ENCODE measurements around the gene UBAP2. TPM values are rescaled to one million over a fixed set of nuclear protein-coding genes. Genes with fewer than 3 reads are reported as not detected.

UBAP2 gene, protein sequence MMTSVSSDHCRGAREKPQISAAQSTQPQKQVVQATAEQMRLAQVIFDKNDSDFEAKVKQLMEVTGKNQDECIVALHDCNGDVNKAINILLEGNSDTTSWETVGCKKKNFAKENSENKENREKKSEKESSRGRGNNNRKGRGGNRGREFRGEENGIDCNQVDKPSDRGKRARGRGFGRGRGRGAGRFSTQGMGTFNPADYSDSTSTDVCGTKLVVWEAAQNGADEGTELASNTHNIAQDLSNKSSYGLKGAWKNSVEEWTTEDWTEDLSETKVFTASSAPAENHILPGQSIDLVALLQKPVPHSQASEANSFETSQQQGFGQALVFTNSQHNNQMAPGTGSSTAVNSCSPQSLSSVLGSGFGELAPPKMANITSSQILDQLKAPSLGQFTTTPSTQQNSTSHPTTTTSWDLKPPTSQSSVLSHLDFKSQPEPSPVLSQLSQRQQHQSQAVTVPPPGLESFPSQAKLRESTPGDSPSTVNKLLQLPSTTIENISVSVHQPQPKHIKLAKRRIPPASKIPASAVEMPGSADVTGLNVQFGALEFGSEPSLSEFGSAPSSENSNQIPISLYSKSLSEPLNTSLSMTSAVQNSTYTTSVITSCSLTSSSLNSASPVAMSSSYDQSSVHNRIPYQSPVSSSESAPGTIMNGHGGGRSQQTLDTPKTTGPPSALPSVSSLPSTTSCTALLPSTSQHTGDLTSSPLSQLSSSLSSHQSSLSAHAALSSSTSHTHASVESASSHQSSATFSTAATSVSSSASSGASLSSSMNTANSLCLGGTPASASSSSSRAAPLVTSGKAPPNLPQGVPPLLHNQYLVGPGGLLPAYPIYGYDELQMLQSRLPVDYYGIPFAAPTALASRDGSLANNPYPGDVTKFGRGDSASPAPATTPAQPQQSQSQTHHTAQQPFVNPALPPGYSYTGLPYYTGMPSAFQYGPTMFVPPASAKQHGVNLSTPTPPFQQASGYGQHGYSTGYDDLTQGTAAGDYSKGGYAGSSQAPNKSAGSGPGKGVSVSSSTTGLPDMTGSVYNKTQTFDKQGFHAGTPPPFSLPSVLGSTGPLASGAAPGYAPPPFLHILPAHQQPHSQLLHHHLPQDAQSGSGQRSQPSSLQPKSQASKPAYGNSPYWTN
- polyA plus RNA-seq (2012; ENCODE audit: insufficient read depth, insufficient read length), result 49.2 TPM

DNA sequence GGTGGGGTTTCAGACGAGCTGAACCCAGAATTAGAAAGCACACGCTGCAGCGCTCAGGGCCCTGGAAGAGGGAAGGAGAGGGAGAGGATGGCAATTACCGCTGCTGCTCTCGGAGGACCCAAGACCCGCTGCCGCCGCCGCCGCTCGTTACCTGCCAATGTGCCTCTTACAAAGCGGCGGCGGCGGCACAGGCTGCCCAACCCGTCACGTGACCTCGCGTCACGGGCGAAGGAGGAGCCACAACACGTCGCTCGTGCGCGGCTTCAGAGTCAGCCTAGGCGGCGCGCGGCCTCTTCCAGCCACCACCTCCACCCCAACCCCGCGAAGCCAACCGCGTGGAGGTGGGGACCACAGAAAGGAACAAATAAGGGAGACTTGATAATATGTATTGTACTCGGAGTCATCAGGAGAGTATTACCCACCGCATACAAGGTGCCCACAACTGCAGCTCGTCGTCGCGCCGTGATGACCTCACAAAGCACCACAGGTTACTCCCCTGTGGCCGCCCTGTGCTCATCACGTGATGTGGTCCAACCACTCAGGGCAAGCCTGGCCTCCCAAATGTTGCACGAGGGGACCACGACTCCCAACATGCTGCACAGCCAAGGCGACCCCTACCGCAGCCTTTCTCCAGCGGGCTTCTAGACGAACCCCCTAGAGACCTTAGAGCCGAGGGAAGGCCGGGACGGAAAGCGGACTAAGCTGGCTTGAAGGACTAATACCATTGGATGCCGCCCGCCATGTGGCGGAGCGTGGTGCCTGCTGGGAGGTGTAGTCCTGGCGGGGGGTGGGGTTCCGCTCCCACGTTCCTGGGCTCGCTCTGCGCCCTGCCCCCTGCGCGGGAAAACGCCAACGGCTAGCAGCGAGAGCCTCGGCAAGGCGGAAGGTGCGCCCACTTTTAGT lies at the start of gene UBAP2:
UBAP2 (minus strand) TSS at position 161 of the 903 bp plus-strand sequence. CDS start 31,739 bp downstream, outside the sequence.
- H3K4me3 ChIP-seq (ENCODE audit: low read length), result peak within 1 kb of the TSS; percentile 72
- DNase-seq (ENCODE audit: low read depth, low spot score), result peak; percentile 97

DNA sequence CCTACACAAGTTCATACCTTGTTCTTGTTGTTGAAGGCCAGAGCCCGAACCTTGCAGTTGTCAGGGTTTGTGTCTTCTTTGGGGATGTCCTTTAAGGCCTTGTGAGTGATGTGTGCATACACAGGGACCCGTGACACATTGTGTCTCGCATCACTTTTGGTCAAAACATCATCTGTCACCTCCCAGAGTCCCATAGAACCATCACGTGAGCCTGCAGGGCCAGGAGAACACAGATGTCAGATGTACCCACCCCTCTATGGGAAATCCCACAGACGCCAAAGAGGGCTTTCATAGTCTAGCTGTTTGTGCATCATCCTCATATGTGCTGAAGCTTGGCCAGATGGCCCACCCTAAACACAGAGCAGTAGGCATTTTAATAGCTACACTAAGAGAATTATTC lies 49.6 kb upstream of the UBAP2 start:
- no peak overlapping the region for H3K4me3 ChIP-seq (ENCODE audit: low read length)
- DNase-seq (ENCODE audit: low read depth, low spot score), result no peak

DNA sequence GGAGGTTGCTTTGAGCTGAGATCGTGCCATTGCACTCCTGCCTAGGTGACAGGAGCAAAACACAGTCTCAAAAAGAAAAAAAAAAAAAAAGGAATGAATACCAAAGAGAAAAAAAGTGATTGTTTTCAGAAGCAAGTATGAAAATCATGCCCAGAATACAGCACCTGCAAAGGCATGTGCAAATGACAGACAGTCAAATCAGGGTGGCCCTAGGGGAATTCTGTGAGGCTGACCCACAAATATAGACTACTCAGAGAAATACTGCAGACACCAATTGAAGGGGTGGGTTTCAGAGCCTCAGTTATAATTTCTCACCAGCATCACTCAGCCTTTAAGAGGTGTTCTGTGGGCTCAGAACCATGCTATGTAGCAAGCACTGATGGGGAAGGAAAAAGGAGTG lies 49.2 kb upstream of the UBAP2 start:
- DNase-seq (ENCODE audit: low read depth, low spot score), result no peak
- no peak overlapping the region for H3K4me3 ChIP-seq (ENCODE audit: low read length)

DNA sequence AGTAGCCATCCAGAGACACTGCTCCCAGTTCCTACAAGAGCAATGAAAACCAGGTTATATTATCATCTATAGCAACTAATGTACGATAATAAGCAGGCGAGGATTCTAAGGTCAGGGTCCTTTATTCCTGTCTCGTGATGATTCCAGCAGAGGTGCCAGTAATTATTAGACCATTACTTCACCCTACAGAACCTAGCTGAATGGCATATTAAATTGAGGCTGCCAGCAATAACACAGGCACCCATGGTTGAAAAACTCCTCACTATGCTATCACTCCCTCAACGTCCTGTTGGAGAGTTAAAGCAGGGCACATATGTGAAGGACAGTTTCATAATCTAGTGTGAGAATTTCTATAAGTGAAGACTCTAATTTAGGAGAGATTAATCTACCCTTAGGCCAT lies 48.1 kb upstream of the UBAP2 start:
- H3K4me3 ChIP-seq (ENCODE audit: low read length), result no peak overlapping the region
- DNase-seq (ENCODE audit: low read depth, low spot score), result no peak

DNA sequence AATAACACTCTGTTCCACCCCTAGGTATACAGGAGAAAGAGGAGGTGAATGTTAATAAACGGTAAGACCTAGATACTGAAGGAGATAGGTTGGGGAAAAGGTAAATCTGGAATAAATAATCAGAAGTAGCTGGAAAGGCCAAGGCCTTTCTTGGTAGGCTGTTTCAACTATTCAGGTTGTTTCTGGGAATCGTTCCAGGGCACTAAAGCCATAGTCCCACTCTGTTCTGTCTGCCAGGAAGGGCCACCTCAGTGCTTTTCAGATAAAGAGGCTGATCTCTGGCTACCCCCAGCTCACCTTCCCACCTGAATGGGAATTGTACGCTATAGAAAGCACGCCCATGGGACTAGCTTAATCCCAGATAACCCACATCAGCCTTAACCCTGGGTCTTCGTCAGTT lies 44.9 kb upstream of the UBAP2 start:
- no peak for DNase-seq (ENCODE audit: low read depth, low spot score)
- H3K4me3 ChIP-seq (ENCODE audit: low read length), result no peak overlapping the region

DNA sequence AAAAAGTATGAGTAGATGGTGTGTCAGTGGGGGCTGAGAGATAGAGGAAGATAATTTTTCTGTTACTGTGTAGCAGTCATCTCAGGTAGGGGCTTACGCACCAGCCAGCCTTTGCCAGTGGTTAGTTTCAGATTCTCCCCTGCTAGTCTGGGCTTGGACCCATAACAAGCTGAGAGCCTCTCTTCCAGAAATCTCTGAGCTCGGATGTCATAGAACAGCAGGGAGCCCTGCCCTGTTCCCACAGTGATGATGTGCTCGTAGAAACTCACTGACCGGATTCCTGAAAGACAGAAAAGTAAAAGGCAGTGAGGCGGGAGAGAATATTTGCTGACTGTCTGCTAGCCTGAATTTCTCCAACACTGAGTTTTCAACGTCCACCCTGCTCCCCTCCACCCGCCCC lies 40.6 kb upstream of the UBAP2 start:
- no peak overlapping the region for H3K4me3 ChIP-seq (ENCODE audit: low read length)
- no peak for DNase-seq (ENCODE audit: low read depth, low spot score)

DNA sequence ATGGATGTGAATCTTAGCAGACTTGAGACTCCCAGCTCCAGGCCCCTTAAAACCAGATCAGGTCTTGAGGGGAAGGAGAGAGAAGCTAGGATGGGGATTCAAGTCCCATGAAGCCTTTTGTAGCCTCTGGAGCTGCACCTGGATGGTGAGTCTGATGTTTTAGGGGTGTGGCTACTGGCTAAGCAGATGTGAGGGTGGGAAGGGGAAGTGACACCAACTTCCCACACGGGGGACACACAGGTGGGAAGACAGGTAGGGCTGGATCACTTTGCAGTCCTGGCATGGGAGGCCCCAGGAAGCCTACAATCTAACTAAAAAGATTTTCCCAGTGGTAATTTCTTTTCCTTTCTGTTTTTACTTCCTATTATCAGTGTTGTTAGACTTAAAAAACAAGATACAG lies 38.7 kb upstream of the UBAP2 start:
- no peak overlapping the region for H3K4me3 ChIP-seq (ENCODE audit: low read length)
- DNase-seq (ENCODE audit: low read depth, low spot score), result no peak

DNA sequence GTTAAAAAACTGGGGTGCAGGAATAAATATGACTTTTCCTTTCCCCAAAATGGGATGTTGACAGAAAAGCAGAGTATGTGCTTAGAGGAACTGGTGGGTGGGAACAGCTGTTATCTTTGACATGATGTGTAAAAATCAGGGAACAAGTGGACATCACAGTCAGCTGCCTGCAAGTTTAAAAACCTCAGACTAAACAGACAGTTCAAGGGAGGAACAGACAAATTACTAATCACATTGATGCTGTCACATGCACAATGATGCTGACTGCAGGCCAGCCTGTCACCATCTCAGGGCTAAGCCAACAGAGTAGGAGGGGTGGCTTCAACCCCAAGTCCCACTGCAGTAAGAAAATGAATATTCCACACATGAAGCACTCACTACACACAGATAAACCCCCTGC lies 38.2 kb upstream of the UBAP2 start:
- no peak for DNase-seq (ENCODE audit: low read depth, low spot score)
- H3K4me3 ChIP-seq (ENCODE audit: low read length), result no peak overlapping the region

DNA sequence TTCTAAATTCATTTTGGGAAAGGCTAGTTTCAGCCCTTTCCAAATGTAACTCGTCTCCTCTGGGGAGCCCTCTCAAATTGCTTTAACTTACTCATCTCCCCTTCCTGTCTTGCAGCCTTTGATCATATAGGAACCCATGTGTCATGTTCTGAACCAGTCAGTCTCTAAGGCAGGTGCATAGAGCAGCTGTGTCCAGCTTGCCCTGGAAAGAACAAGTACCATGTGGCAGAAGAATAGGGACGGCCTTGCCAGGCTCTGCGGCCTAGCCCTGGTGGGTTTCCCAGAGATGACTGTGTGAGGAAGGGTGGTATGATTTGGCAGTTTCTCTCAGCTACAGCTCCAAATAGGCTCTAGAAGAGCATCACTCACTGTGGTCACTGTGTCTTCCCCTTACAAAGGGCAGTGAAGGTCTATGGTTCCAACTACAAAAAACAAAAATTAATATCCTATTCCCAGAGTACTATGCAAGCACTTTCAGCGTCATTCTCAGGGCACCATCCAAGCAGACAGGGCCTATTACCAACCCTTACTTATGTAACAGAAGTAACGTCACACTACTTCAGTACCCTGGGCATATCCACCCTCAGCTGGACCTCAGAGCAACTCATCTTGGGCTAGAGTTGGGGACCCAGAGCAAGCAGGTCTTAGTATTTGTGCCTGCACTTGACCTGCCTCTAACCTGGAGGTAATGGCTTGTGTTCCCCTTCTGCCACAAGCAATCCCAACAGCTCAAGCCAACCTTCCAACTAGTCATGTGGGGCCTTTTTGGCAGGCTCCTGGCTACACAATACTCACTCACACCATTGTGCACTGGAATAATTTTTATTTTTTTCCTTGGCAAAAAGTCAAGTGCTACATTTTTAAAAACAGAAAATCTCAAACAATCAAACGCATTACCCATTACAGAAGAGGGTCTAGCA lies 37.2 kb upstream of the UBAP2 start:
- DNase-seq (ENCODE audit: low read depth, low spot score), result no peak
- no peak overlapping the region for H3K4me3 ChIP-seq (ENCODE audit: low read length)

DNA sequence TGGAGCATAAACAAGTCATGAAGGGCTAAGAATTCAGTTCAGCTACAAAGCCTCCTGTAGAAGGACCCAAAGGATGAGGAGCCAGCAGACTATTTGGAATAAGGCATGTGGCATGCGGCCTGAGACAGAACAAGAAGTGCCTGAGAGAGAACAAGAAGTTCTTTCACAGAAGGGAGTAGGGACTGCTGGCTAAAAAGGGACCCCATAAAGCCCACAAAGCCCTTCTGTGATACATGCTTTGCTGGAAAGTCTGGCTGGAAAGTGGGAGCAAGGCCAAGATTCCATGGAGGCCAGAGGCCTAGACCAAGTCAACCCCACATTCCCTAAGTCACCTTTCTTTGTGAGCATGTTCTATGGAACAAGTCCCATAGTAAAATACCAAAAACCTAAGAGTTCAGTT lies 35.9 kb upstream of the UBAP2 start:
- DNase-seq (ENCODE audit: low read depth, low spot score), result no peak
- H3K4me3 ChIP-seq (ENCODE audit: low read length), result no peak overlapping the region

DNA sequence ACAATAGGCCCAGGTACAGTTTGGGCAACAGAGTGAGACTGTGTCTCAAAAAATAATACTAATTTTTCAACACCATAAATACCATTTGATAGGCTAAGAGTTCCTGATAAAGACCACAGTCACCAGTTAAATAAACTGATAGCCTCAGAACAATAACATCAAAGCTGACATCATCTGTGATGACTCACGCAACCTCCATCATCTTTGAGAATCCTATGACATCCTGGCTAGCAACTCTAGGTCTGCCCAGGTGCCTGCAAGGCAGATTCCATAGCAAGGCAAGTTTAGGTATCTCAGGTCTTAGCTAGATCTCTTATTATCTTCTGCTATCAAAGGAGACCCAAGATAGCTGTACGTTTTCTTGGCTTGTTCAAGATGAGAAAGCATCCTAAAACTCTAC lies 30.5 kb upstream of the UBAP2 start:
- no peak for DNase-seq (ENCODE audit: low read depth, low spot score)
- no peak overlapping the region for H3K4me3 ChIP-seq (ENCODE audit: low read length)

DNA sequence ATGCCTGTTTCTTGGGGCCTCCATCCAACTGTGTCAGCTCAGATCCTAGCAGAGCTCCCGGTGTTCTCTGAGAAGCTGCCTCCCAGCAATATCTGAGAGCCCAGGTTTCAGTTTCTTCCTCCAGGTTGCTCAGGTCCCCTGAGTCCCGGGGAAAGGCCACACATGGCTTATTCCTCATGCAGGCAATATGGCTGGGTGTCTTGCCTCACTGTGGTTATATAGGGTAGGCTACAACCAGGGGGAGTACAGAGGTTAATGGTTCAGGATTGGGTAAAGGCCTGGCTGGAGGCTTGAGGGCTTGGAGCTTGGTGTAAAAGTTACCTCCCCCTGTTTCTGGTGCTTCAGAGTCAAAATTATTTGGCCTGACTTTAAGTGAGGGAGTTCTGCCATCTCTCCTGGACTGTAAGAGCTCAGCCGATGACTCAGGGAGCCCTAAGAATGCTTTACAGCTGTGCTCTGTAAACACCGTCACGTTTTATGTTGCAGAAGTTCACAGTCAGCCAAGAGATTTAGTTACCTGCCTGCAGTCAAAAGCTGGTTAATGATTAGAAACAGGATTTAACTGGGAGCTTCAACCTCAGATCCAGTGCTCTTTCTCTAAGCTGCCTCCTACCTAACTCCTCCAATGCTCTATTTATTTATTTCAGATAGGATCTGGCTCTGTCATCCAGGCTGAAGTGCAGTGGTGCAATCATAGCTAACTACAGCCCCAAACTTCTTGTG lies 24.3 kb upstream of the UBAP2 start:
- H3K4me3 ChIP-seq (ENCODE audit: low read length), result no peak overlapping the region
- no peak for DNase-seq (ENCODE audit: low read depth, low spot score)

DNA sequence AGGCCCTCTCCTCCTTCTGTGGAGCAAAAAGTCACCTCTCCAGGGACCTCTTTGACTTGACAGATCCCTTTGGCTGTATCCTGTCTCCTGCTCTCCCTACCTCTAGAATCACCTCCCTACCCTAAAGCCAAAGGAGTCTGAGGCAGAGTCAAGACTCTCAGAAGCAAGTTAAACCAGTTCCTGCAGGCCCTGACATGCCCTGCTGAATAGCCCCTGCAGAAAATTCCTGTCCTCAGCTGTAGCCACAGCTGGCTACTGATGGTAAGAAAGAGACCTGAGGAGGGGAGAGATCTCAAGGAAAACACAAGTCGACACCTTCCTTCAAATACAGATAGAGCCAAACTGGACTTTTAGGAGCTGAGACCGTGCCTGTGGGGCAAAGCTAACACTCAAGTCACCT lies 23.7 kb upstream of the UBAP2 start:
- H3K4me3 ChIP-seq (ENCODE audit: low read length), result no peak overlapping the region
- no peak for DNase-seq (ENCODE audit: low read depth, low spot score)

DNA sequence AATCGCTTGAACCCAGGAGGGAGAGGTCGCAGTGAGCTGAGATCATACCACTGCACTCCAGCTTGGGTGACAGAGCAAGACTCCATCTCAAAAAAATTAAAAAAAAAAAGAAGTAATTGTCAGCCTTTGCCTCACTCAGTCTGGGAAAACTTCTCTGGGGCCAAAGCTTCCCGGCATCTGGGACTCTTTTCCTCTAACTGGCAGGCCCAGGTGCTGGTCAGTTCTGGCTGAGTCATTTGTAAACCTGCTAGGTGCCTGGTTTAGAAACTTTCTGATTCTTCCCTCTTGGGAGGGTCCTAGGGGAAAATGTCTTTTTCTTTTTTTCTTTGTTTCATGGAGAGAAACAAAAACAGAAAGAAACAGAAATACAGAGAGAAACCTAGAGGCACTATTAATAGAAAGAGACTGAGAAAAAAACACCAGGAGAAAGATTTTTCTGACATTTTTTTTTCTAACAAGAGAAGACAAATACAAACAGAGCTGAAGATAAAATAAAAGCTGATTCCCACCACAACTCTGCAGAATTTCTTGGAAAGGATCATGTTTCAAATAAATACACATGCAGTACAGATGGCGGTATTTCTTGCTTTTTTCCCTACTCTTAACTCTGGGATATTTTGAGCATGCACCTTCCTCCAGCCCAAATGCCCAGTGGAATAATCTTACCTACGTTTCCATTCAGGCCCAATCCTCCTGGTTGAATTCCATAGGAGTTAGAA lies 22.1 kb upstream of the UBAP2 start:
- DNase-seq (ENCODE audit: low read depth, low spot score), result no peak
- no peak overlapping the region for H3K4me3 ChIP-seq (ENCODE audit: low read length)

DNA sequence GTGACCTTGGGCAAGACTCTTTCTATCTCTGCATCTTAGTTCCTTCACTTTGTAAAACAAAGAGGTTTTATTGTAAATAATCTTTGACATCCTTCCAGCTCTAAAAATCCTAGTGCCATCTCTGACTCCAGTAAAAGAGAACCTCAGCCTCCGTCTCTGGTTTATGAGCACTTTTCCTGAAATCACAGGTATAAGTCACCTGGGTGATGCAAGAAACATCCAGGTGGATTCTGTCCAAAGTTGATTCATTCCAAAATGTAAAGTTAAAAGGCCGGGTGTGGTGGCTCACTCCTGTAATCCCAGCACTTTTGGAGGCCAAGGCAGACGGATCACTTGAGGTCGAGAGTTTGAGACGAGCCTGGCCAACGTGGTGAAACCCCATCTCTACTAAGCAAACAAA lies 21.1 kb upstream of the UBAP2 start:
- no peak overlapping the region for H3K4me3 ChIP-seq (ENCODE audit: low read length)
- no peak for DNase-seq (ENCODE audit: low read depth, low spot score)

DNA sequence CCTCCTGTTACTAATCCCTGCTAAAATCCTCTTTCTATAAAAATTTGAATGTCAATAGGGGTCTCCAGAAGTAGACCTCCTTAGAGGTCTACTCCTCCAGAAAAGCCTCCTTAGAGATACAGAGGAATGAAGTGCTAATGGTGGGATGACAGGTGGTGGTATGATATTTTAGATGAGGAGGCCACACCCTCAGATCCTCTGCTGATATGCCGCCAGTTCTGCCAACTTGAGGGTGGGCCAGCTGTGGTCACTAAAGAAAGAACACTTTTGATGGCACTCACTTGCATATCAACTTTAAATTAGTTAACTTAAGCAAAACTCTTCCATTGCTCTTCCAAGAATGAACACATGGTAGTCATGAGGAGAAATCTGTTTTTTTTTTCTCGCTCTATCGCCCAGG lies 16.9 kb upstream of the UBAP2 start:
- no peak overlapping the region for H3K4me3 ChIP-seq (ENCODE audit: low read length)
- no peak for DNase-seq (ENCODE audit: low read depth, low spot score)

DNA sequence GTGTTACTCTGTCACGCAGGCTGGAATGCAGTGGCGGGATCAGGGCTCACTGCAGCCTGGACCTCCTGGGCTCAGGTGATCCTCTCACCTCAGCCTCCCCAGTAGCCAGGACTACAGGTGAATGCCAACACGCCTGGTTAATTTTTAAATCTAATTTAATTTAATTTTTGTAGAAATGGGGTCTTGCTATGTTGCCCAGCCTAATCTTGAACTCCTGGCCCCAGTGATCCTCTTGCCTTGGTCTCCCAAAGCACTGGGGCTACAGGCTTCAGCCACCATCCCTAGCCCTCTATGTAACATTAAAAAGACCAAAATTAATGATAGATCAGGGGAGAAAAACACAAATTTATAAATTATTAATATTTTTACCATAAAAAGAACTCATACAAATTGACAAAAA lies 11.3 kb upstream of the UBAP2 start:
- no peak overlapping the region for H3K4me3 ChIP-seq (ENCODE audit: low read length)
- no peak for DNase-seq (ENCODE audit: low read depth, low spot score)

Data from Jurkat, Clone E6-1 (cell line).